Effector CD4-positive, alpha-beta T cell (primary cell): ENCODE results near the gene NDUFS7.
A peak's percentile ranks its signal among the peaks of the same experiment; 100 is the strongest.
"Not testable (repeated sequence)": the region's sequence is repeated elsewhere in the genome, so short reads cannot be mapped to it uniquely, and the experiment has no call there.

ENCODE experiments used
- DNase-seq: peaks from one replicate; pipeline ENCODE4 v3.0.0-alpha.2; 2020

Gene NDUFS7

DNA sequence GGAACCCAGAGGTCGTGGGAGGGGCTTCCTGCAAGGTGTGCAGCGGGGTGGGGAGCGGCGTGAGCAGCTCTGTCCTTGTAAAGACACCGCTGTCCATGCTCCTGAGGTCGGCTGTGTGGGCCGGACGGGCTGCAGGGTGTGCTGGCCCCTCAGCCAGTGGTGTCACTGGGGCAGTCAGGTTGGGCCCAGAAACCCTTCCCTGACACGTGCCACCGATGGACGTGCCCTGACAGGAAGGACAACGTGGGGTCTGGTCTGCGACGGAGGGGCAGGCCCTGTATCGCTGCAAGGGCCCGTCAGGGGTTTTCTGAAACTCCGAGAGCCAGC lies 50.3 kb downstream of the NDUFS7 start:
- no peak for DNase-seq

GRCh38 chr19:1434577-1435060 lies 50.9 kb downstream of the NDUFS7 start:
- DNase-seq: no peak

DNA sequence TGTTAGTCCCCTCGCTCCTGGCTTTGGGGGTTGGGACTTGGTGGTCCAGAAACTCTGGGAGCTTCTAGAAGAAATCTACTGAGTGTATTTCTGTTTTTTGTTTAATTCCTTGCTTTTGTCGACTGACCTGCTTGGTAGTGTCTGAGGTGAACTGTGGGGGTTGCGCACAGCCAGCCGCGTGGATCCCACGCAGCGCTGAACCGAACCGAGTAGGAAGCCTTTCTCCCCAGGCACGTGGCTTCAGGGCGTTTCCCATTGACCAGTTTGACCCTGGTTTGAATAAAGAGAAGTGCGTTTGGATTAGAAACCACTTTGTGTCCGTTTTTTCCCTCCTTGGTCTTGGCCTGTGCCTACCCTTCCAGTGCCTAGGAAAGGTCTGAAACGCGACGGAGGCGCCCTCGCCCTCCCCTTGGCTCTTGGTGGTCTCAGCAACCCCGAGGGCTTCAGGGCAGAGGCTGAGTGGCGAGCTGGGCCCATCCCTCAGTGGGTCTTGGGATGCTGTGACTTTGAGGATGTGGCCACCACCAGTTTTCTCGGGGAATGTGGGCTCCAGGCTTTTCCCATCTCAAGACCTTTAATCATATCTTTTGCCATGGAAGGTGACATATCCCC lies 51.8 kb downstream of the NDUFS7 start:
- DNase-seq: no peak

DNA sequence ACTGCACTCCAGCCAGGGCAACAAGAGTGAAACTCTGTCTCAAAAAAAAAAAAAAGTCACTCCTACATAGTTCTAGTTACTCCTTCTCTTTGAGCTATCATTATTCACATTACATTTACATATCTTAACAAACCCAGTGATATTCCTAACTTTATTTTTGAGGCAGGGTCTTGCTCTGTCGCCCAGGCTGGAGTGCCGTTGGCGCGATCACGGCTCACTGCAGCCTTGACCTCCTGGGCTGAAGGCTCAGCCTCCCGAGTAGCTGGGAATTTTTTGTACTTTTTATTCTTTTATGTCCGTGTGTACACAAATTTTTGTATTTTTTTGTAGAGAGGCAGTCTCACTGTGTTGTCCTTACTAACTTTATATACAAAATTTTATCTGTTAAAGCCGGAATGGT lies 53.9 kb downstream of the NDUFS7 start:
- no peak for DNase-seq

- DNase-seq: peak; percentile 94
Measured at GRCh38 chr19:1438035-1438932, 54.6 kb downstream of the NDUFS7 start, which contains the start of gene RPS15. Gene RPS15 (plus strand): TSS chr19:1438396. CDS start chr19:1438426, 30 bp downstream.

DNA sequence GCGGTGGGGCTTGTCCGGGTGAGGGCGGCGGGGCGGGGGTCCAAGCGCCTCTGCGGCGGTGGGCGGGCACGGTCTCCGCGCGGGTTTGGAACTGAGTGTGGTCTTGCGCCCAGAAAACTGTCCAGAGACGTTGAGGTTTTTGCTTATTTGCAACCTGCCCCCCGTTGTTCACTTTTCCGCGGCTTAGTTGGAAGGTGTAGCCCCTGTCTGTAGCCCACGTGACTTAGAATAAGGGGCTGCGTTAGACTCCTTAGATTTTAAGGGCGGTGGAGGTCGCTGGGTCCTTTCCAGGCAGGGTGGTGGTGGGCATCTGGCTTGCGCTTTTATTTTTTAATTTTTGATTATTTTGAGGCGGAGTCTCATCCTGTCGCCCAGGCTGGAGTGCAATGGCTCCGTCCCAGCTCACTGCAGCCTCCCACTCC lies 55.2 kb downstream of the NDUFS7 start:
- no peak for DNase-seq

- not testable (repeated sequence) for DNase-seq
Measured at GRCh38 chr19:1439525-1440417, 56.1 kb downstream of the NDUFS7 start.

GRCh38 chr19:1440418-1440801 lies 56.7 kb downstream of the NDUFS7 start:
- DNase-seq: no peak

GRCh38 chr19:1441022-1441426 lies 57.3 kb downstream of the NDUFS7 start:
- DNase-seq: no peak

DNA sequence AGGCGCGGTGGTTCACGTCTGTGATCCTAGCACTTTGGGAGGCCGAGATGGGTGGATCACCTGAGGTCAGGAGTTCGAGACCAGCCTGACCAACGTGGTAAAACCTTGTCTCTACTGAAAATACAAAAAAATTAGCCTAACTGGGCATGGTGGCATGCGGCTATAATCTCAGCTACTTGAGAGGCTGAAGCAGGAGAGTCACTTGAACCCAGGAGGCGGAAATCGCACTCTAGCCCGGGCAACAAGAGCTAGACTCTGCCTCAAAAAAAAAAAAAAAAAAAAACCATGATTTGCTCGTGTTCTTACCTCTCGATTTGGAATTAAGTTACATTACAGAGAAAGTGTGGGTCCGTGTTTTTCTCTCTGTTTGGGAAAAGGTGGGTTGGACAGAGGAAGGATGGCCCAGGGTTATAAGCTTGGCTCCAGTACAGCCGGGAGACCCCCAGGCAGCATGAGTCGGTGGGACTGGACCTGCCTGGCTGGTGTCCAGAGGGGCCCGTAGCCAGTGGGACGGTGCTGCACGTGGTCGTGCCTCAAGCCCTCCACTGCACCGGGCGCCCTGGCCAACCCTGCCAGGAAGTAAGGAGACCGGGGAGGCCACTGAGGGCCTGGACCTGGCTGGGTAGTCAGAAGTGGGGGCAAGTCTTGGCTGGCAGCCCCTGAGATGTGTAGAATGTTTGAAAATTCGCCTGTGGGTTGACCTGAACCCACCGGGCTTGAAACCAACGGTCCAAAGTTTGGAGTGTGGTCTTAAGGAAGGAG lies 58.2 kb downstream of the NDUFS7 start:
- no peak for DNase-seq
